GM23248 (cell line): Measurements from ENCODE around the gene INKA2. TPM values are rescaled to one million over a fixed set of nuclear protein-coding genes. Genes with fewer than 3 reads are reported as not detected.
A peak's percentile ranks its signal among the peaks of the same experiment; 100 is the strongest.

Experiments
- DNase-seq: peaks from one replicate; pipeline ENCODE4 v3.0.0-alpha.2; 2015
- H2AFZ ChIP-seq: fragments of 200-600 bp; sonication (generic); 2 replicates; pipeline ENCODE4 v1.6.1; 2016; ENCODE audit warnings: antibody characterized with exemption
- H3F3A ChIP-seq: fragments of 200-600 bp; sonication (generic); 2 replicates; pipeline ENCODE4 v1.6.1; 2016; ENCODE audit warnings: mild to moderate bottlenecking, antibody characterized with exemption, mixed run types; ENCODE audit not compliant: insufficient read depth
- H3K27ac ChIP-seq: fragments of 200-600 bp; sonication (generic); 2 replicates; pipeline ENCODE4 v1.5.1; 2016; ENCODE audit warnings: mild to moderate bottlenecking
- H3K27me3 ChIP-seq: fragments of 200-600 bp; sonication (generic); replicated peaks from 2 replicates; pipeline ENCODE4 v1.6.1; 2016; ENCODE audit warnings: mild to moderate bottlenecking; ENCODE audit not compliant: insufficient read depth
- H3K36me3 ChIP-seq: fragments of 200-600 bp; sonication (generic); 2 replicates; pipeline ENCODE4 v1.6.1; 2016; ENCODE audit warnings: low read depth, mild to moderate bottlenecking
- H3K4me1 ChIP-seq: fragments of 200-600 bp; sonication (generic); 2 replicates; pipeline ENCODE4 v1.6.1; 2016; ENCODE audit warnings: mild to moderate bottlenecking; ENCODE audit not compliant: insufficient read depth
- H3K4me2 ChIP-seq: fragments of 200-600 bp; sonication (generic); one replicate; pipeline ENCODE4 v1.6.1; 2016; ENCODE audit warnings: mild to moderate bottlenecking; ENCODE audit not compliant: unreplicated experiment
- H3K4me3 ChIP-seq: fragments of 200-600 bp; sonication (generic); 2 replicates; pipeline ENCODE4 v1.5.1; 2016; ENCODE audit warnings: mild to moderate bottlenecking
- H3K79me2 ChIP-seq: fragments of 200-600 bp; sonication (generic); 2 replicates; pipeline ENCODE4 v1.6.1; 2016; ENCODE audit warnings: mild to moderate bottlenecking; ENCODE audit not compliant: insufficient read depth
- H3K9ac ChIP-seq: fragments of 200-600 bp; sonication (generic); 2 replicates; pipeline ENCODE4 v1.6.1; 2016; ENCODE audit warnings: mild to moderate bottlenecking
- H3K9me2 ChIP-seq: fragments of 200-600 bp; sonication (generic); 2 replicates; pipeline ENCODE4 v1.6.1; 2016; ENCODE audit warnings: mixed run types, mild to moderate bottlenecking, moderate library complexity; ENCODE audit not compliant: insufficient read depth
- H3K9me3 ChIP-seq: fragments of 200-600 bp; sonication (generic); one replicate; pipeline ENCODE4 v1.6.1; 2017; ENCODE audit warnings: low read depth
- H4K20me1 ChIP-seq: fragments of 200-600 bp; sonication (generic); 2 replicates; pipeline ENCODE4 v1.6.0; 2016; ENCODE audit not compliant: insufficient read depth
- EZH2 ChIP-seq: fragments of 200-600 bp; sonication (generic); IDR thresholded peaks from 2 replicates; pipeline ENCODE4 v1.6.1; 2018; ENCODE audit warnings: antibody characterized with exemption, mild to moderate bottlenecking; ENCODE audit not compliant: insufficient read depth, poor library complexity, severe bottlenecking
- EZH2phosphoT487 ChIP-seq: fragments of 200-600 bp; sonication (generic); IDR thresholded peaks from 2 replicates; pipeline ENCODE4 v1.6.1; 2018; ENCODE audit warnings: antibody characterized with exemption, moderate library complexity, mild to moderate bottlenecking, low read depth; ENCODE audit not compliant: insufficient read depth
- WGBS, 2 experiments: methylation state at CpG; one replicate each; pipeline ENCODE4 v1.1.6; 2015 to 2017; ENCODE audit warnings: low lambda C conversion rate in 2 of 2, low coverage in 1 of 2; ENCODE audit errors: missing lambda C conversion rate in 2 of 2; 5-methylcytosine and 5-hydroxymethylcytosine counted together
- in situ Hi-C: fragments of 300-500 bp; cut with MboI; formaldehyde crosslinking; loops from 2 replicates; pipeline ENCODE4 v1.15.0; 2020
- polyA plus RNA-seq: library from polyadenylated mRNA; unstranded; fragments of >200 nt; fragmentation: Nextera tagmentation; extraction: Ambion mirVana; gene quantifications from 2 replicates; pipeline ENCODE4 v1.2.1, GENCODE V29; 2016
- total RNA-seq: library from RNA; depleted of rRNA; stranded (reverse); fragments of >200 nt; shearing (Covaris generic); gene quantifications from 2 replicates; pipeline ENCODE4 v1.2.3, GENCODE V29; 2014

The INKA2 gene
- total and polyA plus RNA-seq, 2 experiments from 2014 or later, result 1.2 to 1.3 TPM

- H3K9ac ChIP-seq, result no peak overlapping the region
- WGBS, 2 experiments, result 81 to 83% methylated on average over 9 of the region's 9 CpGs
Observed at GRCh38 chr1:111775966-111776365, 36.8 kb upstream of the INKA2 start.

DNA sequence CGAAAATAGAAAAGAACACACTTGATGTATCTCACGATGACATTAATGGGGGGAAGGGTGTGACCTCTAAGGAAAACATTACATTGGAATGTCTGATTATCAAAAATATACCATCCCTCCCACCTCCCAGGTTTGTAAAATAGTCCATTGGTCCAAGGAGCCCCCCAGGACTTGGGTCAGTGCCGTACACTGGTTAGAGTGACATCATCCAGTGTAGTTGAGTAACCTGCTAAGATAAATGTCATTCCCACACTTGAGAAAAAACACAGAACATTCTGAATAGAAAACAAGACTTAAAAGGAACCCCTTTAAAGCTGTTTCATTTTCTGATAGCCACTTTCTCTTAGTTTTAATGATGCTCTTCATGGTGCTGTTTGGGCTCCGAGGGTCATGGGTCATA is 31.7 kb upstream of the INKA2 start:
- DNase-seq, result peak; percentile 20
- no peak for TF ChIP-seq EZH2
- no peak for TF ChIP-seq EZH2phosphoT487
- 87 to 88% methylated on average over 4 of the region's 4 CpGs for WGBS, 2 experiments
- Histone ChIP-seq H3K4me2 (no peak overlapping the region), H3K9ac (no peak overlapping the region), H2AFZ (no peak overlapping the region), H3F3A (peaks cover 18% of the 10 kb centered on the region), H3K4me1 (no peaks in the 10 kb centered on the region), H3K27ac (no peak overlapping the region), H3K9me3 (no peaks in the 10 kb centered on the region), H3K79me2 (no peaks in the 10 kb centered on the region), H3K4me3 (no peak overlapping the region), H3K36me3 (peaks cover 11% of the 10 kb centered on the region; the same call in 1 of the 2 replicates), H3K27me3 (no peaks in the 10 kb centered on the region), H3K9me2 (no peaks in the 10 kb centered on the region), H4K20me1 (no peaks in the 10 kb centered on the region)
- in situ Hi-C loops, result loop anchor here (25.0 kb wide), 1 partner anchor 559 kb away; the partner anchor contains the start of gene DENND2D

More at GRCh38 chr1:111775966-111776365, 36.8 kb upstream of the INKA2 start:
- H3K4me1 ChIP-seq, result peaks cover 13% of the 10 kb centered on the region
- H3F3A ChIP-seq, result no peaks in the 10 kb centered on the region; the same call in 1 of the 2 replicates
- no peaks in the 10 kb centered on the region for H3K79me2 ChIP-seq
- no peak overlapping the region for H3K27ac ChIP-seq
- no peaks in the 10 kb centered on the region for H3K27me3 ChIP-seq
- no peak overlapping the region for H3K4me2 ChIP-seq
- no peaks in the 10 kb centered on the region for H3K9me2 ChIP-seq
- TF ChIP-seq EZH2 (no peak), EZH2phosphoT487 (no peak)
- in situ Hi-C loops, result no loop called here
- H3K9me3 ChIP-seq, result no peaks in the 10 kb centered on the region
- H3K4me3 ChIP-seq, result no peak overlapping the region
- no peaks in the 10 kb centered on the region for H3K36me3 ChIP-seq
- no peak overlapping the region for H2AFZ ChIP-seq
- no peak for DNase-seq
- no peaks in the 10 kb centered on the region for H4K20me1 ChIP-seq

- WGBS, 2 experiments, result 32% methylated on average over 6 of the region's 6 CpGs
- Histone ChIP-seq H3K79me2 (no peaks in the 10 kb centered on the region), H3K36me3 (peaks cover 18% of the 10 kb centered on the region; the same call in 1 of the 2 replicates), H2AFZ (0 out of 2 replicates have a peak overlapping the region, but pooled peaks have one; percentile 32), H3K27me3 (no peaks in the 10 kb centered on the region), H3K4me3 (no peak overlapping the region), H4K20me1 (no peaks in the 10 kb centered on the region), H3K27ac (no peak overlapping the region), H3K9me3 (no peaks in the 10 kb centered on the region), H3K9ac (peak overlapping the region; percentile 6; the same call in 1 of the 2 replicates), H3K4me1 (no peaks in the 10 kb centered on the region), H3K4me2 (peak overlapping the region; percentile 17), H3K9me2 (no peaks in the 10 kb centered on the region), H3F3A (peaks cover 18% of the 10 kb centered on the region)
- DNase-seq, result peak; percentile 80
- in situ Hi-C loops, result loop anchor here (25.0 kb wide), 1 partner anchor 557 kb away; the partner anchor contains the start of gene DENND2D
- TF ChIP-seq EZH2, result no peak
Observed at GRCh38 chr1:111769517-111770146, 30.4 kb upstream of the INKA2 start.

GRCh38 chr1:111768625-111769024 is 29.4 kb upstream of the INKA2 start:
- in situ Hi-C loops, result loop anchor here (25.0 kb wide), 1 partner anchor 556 kb away; the partner anchor contains the start of gene DENND2D
- Histone ChIP-seq H3F3A (peaks cover 18% of the 10 kb centered on the region), H3K4me1 (no peaks in the 10 kb centered on the region), H3K9me2 (no peaks in the 10 kb centered on the region), H3K9ac (no peak overlapping the region), H3K79me2 (no peaks in the 10 kb centered on the region), H3K27ac (no peak overlapping the region), H3K4me3 (no peak overlapping the region), H3K9me3 (no peaks in the 10 kb centered on the region), H2AFZ (no peak overlapping the region), H3K4me2 (no peak overlapping the region), H3K27me3 (no peaks in the 10 kb centered on the region), H3K36me3 (peaks cover 26% of the 10 kb centered on the region), H4K20me1 (no peaks in the 10 kb centered on the region)
- DNase-seq, result no peak
- TF ChIP-seq EZH2 (no peak), EZH2phosphoT487 (no peak)
